ENCODE results near the gene PDE3B.

Gene PDE3B

GRCh38 chr11:14884667-14885273, 241.2 kb downstream of the PDE3B start:
- DNase-seq (ENCODE audit: low read depth) = no peak

DNA sequence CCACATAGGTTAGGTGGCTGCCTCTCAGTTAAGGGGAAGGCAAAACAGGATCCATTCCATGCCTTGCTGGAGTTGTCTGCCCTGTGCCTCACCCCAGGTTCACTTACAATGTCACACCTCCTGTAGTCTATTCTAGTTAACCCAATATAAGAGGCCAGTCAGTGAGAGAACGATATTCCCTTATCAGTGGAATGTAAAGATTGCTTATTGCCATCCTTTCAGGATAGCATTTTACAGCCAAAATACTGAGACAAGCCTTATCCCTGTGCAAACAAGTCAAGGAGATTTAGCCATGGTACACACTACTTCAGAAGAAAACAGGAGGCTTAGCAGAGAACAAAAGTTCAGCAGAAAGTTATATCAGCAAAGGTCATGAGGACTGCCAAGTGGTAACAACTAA, 242.9 kb downstream of the PDE3B start:
- DNase-seq (ENCODE audit: low read depth) = no peak

GRCh38 chr11:14891143-14892035, 247.8 kb downstream of the PDE3B start:
- DNase-seq (ENCODE audit: low read depth) = peak; percentile 56

DNA sequence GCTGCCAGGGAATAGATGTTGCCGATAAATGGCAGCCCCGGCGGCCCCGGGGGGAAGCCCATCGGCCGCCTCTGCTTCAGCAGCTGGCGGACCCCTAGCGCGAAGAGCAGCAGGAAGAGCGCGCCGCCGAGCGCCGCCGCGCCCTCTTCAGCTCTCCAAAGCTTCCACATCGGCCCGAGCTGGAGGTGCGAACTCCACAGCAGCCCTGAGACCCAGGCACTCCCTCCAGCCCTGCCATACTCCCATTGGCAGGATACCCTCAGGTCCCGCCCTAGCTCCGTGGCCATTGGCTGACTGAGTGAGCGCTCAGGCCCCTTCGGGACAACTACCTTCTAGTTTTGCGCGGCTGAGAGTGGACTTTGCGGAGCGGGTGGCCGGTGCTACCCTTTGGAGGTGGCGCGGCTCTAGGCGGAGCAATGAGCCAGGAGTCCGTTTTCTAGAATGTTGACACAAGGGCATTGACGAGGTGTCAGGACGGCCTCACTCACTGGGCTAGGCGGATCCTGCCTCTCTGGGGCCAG, 248.5 kb downstream of the PDE3B start, which contains the start of gene CYP2R1:
CYP2R1 (minus strand) TSS at position 196 of the 521 bp plus-strand sequence; CDS start at position 170, 26 bp downstream.
- DNase-seq (ENCODE audit: low read depth) = peak; percentile 91

DNA sequence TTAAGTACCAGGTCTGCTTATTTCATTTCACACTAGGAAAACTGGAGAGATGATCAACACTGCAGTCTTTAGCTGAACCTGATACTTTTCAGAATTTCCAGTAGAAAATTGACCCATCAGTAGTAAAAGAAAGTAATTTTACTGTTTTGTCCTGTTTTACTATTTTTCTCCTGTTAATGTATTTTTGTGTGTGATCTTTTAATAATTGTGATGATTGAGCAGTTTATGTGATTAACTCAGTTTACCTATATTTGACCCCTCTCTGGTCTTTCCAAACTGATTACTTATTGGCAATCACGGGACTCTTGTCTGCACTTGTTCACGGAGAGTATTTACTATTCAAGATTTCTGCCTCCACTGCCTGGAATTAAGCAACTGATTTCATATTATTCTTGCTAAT, 249.0 kb downstream of the PDE3B start:
- DNase-seq (ENCODE audit: low read depth) = no peak

DNA sequence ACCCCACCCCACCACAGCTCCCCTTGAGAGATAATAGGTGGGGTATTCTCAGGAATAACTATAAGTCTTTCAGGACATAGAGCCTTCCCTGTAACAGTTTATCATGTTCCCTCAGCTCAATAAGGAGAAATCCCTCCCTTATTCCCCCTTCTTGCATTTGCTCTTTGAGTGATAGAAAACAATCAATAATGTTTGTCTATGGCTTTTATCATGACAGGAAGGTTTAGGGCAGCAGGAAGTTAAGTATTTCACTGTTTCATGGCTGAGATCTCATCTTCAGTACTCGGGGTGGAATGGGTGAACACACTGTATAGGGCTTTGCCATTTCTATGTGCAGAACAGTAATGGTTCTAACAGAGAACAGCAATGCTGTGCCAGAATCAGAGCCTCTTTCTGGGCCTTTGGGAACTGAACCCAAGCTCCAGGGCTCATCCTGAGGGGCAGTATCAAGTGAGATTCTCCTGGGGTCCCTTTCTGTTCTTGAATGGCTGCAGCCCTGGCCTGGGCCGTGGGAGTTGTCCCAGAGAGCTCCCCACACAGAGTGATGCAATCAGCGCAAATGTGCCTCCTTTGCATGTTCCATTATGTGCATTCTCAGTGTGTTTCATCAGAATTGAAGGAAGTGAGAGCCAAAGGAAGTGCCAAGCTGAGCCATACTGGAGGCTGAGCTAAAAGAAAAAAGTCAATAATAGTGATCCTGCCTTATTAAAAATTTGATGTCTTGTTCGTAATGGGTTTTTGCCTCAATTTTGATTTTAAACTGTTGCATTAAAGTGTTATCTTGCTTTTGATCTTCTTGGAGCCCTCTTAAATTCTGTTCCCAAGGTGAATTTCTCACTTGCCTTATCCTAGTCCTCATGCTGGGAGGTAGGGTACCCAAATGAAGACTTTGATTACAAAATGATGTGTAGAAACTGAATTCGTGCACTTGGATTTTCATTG, 251.3 kb downstream of the PDE3B start:
- DNase-seq (ENCODE audit: low read depth) = no peak

DNA sequence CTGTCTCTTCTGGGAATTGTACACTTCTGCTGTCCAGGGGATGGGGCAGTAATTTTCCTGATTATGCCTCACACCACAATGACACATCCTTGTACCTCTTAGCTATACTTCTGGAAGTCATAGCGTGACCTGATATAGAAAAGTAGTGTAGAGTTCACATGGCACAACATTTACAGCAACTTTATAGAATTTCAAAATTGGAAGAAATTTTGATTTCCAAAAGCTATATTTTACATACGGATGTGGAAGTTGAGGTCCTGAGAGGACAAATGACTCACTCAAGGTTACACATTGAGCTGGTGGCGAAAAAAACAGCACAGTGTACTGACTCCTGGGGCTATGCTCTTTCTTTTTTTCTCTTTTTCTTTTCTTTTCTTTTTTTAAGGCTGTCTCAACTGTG, 254.8 kb downstream of the PDE3B start:
- no peak for DNase-seq (ENCODE audit: low read depth)

DNA sequence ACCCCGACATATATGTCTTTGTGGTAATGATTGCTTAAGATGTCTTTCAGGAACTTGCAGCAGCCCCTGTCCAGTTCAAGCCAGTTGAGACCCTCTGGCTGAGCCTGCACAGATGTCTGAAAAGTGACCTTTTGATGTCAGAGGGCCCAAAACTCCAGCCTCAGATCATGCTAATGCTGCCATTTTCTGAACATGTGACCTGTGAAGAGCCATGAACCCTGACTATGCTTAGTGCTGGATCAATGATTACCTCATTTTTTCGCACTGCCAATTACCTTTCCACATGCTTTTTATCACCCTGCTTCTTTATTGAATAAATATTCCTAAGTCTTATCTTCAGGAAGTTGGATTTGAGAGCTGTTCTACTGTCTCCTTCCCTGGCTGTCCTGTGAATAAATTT, 255.3 kb downstream of the PDE3B start:
- DNase-seq (ENCODE audit: low read depth) = no peak

DNA sequence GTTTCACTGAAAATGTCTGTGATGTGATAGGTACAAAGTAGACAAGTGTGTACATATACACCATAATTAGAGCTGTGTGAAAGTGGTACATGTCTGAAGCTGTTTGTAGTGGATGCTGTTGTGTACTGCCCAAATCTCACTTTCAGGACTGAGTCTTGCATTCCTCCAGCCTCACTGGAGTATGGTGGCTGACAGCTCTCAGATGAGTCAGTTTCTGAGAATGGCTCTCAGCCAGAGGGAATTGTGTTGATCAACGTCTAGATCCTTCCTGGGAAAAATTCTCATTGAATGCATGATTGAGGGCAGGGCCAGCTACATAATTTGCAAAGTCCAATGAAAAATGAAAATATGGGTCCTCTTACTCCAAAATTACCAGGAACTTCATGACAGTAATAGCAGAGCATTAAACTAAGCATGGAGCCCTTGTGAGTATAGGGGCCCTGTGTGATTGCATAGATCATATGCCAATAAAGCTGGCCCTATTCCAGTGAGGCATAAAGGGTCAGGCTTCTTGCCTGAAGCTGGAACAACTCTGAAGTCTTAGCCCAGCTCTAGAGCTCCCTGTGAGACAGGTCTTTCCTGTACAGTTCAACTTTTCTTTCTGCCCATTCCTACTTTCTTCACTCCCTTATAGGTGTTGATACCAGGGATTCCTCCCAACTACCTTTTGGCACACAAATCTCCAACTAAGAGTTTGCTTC, 259.2 kb downstream of the PDE3B start:
- DNase-seq (ENCODE audit: low read depth) = no peak

- no peak for DNase-seq (ENCODE audit: low read depth)
Measured at GRCh38 chr11:14904745-14905103, 261.1 kb downstream of the PDE3B start.

GRCh38 chr11:14905104-14906033, 261.8 kb downstream of the PDE3B start:
- DNase-seq (ENCODE audit: low read depth) = no peak

DNA sequence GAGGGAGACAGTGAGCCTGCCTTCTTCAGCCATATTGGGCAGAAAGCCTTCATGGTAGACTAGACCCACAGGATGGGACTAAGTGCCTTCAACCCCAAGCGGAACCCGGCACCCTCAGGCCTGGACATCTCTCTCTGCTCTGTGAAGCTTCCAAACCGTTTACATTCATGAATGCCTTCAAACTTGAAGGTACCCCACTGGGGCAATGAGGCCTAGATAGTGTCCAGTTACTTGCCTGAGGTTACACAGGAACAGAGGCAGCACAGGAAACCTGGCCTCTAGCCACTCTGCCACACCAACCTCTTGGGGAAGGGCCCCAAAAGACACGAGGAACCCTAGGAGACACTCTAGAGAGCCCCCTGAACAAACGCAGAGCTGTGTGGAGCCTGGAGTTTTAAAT, 263.0 kb downstream of the PDE3B start:
- DNase-seq (ENCODE audit: low read depth) = no peak

DNA sequence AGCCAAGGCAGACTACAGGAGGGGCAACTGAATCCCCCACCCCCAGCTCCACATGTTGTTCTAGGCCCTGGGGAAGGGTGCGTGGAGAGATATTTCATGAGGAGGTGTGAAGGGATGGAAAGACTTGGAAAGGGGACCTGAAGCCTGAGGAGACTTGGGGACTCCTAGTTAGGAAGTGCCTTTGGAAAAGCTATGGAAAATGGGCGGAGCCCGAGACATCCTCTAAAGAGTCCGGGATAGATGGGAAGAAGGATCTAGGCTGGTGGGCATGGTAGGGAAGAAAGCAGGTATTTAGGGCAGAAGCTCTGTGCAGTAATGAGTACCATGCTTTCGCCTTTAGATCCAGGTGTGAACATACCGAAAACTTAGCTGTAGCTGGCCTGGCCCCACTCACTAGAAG, 263.4 kb downstream of the PDE3B start:
- no peak for DNase-seq (ENCODE audit: low read depth)

DNA sequence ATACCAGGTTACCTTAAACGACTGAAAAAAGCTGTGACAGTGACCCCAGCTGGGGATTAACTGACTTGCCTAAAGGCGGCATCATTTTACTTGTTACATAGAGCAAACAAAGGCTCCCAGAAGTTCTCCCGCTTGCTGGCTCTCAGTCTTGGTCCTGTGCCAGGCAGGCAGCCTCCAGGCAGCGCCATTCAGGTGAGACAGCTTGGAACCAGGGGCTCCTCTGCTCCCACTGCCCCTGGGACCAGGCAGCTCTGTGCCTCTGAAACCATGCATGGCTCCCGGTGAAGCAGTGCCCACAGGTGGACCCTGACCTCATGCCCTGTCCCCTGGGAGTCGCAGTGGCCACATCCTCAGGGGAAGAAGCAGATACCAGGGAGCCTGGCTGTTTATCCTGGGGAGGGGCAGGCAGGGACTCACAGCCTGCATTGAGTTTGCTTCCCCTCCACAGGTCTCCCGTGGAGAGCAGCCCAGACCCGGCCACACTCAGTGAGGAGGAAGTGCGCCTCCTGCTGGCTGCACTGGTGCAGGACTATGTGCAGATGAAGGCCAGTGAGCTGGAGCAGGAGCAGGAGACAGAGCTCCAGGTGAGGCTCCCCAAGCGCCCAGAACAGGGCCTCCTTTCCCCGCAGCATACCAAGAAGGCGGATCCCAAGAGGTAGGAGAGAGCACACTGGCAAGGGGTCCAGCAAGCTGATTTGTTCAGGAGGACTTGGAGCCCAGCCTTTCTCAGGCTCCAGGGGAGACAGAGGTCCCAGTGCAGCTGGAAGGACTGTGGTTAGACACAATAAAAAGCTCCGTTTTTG, 264.0 kb downstream of the PDE3B start:
- no peak for DNase-seq (ENCODE audit: low read depth)

DNA sequence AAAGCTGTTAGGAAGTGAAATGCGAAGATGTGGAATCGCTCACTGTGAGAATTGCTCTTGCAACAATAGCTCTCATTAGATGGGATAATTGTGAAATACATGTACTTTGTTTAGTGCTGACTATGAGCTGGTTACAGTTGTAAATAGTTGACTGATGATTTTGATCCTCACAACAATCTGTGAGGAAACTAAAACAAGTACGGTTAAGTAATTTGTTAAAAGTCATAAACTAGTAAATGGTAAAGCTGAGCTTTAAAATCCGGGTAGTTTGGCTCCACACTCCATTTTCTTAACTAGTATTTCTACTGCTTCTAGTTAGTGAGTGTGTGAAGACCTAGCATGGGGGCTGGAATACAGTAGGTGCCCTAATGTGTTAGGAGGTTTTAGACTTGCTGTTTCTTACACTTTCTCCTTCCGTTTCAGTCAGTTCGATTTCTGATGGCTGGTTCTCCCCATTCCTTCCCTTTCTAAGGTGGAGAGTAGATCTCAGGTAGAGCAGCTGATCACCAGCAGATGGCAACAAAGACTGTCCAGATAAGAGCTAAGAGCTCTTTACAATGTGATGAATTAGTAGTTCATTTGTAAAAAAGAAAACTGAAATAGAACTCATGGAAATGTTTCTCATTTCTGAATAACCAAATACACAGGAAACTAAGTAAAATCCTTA, 264.7 kb downstream of the PDE3B start:
- no peak for DNase-seq (ENCODE audit: low read depth)

- DNase-seq (ENCODE audit: low read depth) = no peak
Measured at GRCh38 chr11:14914536-14914935, 270.9 kb downstream of the PDE3B start.

DNA sequence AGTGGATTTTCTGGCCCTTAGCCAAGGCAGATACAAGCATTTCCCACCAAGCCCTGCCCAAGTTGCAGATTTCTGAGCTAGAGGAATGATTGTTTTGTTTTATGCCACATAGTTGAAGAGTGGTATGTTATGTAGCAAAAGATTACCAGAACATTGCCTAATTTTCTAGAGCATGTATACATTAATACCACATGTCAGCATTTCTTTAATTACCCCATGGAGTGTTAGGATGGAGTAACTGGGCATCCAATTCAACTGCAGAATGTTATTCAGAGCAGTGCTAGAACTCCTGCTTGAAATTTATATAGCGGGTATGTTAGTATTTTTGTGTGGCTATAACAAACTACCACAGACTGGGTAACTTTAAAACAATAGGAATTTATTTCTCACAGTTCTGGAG, 272.8 kb downstream of the PDE3B start:
- no peak for DNase-seq (ENCODE audit: low read depth)
